HG03175 (cell line): ENCODE measurements around the gene IL6R.

Source experiments
- ATAC-seq: cut with Tn5 transposase; IDR thresholded peaks from one replicate; pipeline ENCODE4 v1.9.1; 2021; ENCODE audit warnings: mild to moderate bottlenecking, moderate library complexity; ENCODE audit not compliant: unreplicated experiment

IL6R gene

GRCh38 chr1:154423988-154424326 is 18.8 kb downstream of the IL6R start:
- no peak for ATAC-seq

- ATAC-seq, result no peak
These were observed 20.0 kb downstream of the IL6R start for GRCh38 chr1:154425172-154425571.

GRCh38 chr1:154427173-154428139 is 22.3 kb downstream of the IL6R start:
- no peak for ATAC-seq

- no peak for ATAC-seq
These were observed 24.0 kb downstream of the IL6R start for GRCh38 chr1:154429118-154429517.

GRCh38 chr1:154429841-154430611 is 24.9 kb downstream of the IL6R start:
- ATAC-seq, result no peak

GRCh38 chr1:154430903-154431302 is 25.8 kb downstream of the IL6R start:
- ATAC-seq, result no peak

GRCh38 chr1:154431586-154432373 is 26.6 kb downstream of the IL6R start:
- ATAC-seq, result no peak

- ATAC-seq, result no peak
These were observed 28.1 kb downstream of the IL6R start for GRCh38 chr1:154433161-154433764.

GRCh38 chr1:154434346-154435085 is 29.4 kb downstream of the IL6R start:
- ATAC-seq, result no peak

GRCh38 chr1:154435599-154436200 is 30.6 kb downstream of the IL6R start:
- no peak for ATAC-seq

- no peak for ATAC-seq
These were observed 31.3 kb downstream of the IL6R start for GRCh38 chr1:154436433-154436832.

- no peak for ATAC-seq
These were observed 35.1 kb downstream of the IL6R start for GRCh38 chr1:154440036-154440804.

GRCh38 chr1:154441241-154441888 is 36.2 kb downstream of the IL6R start:
- ATAC-seq, result no peak

GRCh38 chr1:154442006-154442740 is 37.0 kb downstream of the IL6R start:
- ATAC-seq, result no peak

GRCh38 chr1:154443274-154444013 is 38.3 kb downstream of the IL6R start:
- ATAC-seq, result no peak

GRCh38 chr1:154445040-154445472 is 39.9 kb downstream of the IL6R start:
- ATAC-seq, result peak; percentile 63

GRCh38 chr1:154446292-154446691 is 41.1 kb downstream of the IL6R start:
- ATAC-seq, result no peak
